Neural crest cell (in vitro differentiated cells): Measurements from ENCODE around the gene SNX20. TPM values are rescaled to one million over a fixed set of nuclear protein-coding genes. Genes with fewer than 3 reads are reported as not detected.

Source experiments
- DNase-seq: peaks from one replicate; pipeline ENCODE4 v3.0.0; 2021; ENCODE audit warnings: low read depth, mixed read lengths, low spot score
- H3K27ac Mint-ChIP-seq: one replicate; pipeline ENCODE4 v1.8.0; 2021; ENCODE audit warnings: mild to moderate bottlenecking, mixed read lengths; ENCODE audit not compliant: unreplicated experiment
- H3K27me3 Mint-ChIP-seq: 2 replicates; pipeline ENCODE4 v1.8.0; 2021; ENCODE audit warnings: low read depth, mild to moderate bottlenecking, mixed read lengths
- H3K36me3 Mint-ChIP-seq: 2 replicates; pipeline ENCODE4 v1.8.0; 2021; ENCODE audit warnings: low read depth, mild to moderate bottlenecking, mixed read lengths
- H3K4me1 Mint-ChIP-seq: 2 replicates; pipeline ENCODE4 v1.8.0; 2021; ENCODE audit warnings: mixed read lengths
- H3K4me3 Mint-ChIP-seq: one replicate; pipeline ENCODE4 v1.8.0; 2021; ENCODE audit warnings: mild to moderate bottlenecking, mixed read lengths
- H3K9me3 Mint-ChIP-seq: 2 replicates; pipeline ENCODE4 v1.8.0; 2021; ENCODE audit warnings: mixed read lengths
- total RNA-seq: library from RNA; stranded (reverse); gene quantifications from 2 replicates; pipeline ENCODE4 v1.2.1, GENCODE V29; 2021
- TF ChIP-seq, protein P1 (sequence below): fragments of 200-600 bp; sonication (generic); conservative IDR thresholded peaks from 2 replicates; pipeline ENCODE4 v1.5.0; 2021; ENCODE audit warnings: antibody characterized with exemption, mild to moderate bottlenecking

SNX20 gene
- total RNA-seq, 1 donor from 2014 or later: not detected

GRCh38 chr16:50677351-50677750 lies 3.8 kb downstream of the SNX20 start:
- H3K4me3 Mint-ChIP-seq: no peak overlapping the region
- H3K36me3 Mint-ChIP-seq: peaks cover 4% of the 10 kb centered on the region
- no peaks in the 10 kb centered on the region for H3K9me3 Mint-ChIP-seq
- no peak for DNase-seq
- H3K4me1 Mint-ChIP-seq: no peaks in the 10 kb centered on the region
- no peak overlapping the region for H3K27ac Mint-ChIP-seq
- no peaks in the 10 kb centered on the region for H3K27me3 Mint-ChIP-seq
- TF ChIP-seq, protein P1, sequence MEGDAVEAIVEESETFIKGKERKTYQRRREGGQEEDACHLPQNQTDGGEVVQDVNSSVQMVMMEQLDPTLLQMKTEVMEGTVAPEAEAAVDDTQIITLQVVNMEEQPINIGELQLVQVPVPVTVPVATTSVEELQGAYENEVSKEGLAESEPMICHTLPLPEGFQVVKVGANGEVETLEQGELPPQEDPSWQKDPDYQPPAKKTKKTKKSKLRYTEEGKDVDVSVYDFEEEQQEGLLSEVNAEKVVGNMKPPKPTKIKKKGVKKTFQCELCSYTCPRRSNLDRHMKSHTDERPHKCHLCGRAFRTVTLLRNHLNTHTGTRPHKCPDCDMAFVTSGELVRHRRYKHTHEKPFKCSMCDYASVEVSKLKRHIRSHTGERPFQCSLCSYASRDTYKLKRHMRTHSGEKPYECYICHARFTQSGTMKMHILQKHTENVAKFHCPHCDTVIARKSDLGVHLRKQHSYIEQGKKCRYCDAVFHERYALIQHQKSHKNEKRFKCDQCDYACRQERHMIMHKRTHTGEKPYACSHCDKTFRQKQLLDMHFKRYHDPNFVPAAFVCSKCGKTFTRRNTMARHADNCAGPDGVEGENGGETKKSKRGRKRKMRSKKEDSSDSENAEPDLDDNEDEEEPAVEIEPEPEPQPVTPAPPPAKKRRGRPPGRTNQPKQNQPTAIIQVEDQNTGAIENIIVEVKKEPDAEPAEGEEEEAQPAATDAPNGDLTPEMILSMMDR: peak; percentile 46

DNA sequence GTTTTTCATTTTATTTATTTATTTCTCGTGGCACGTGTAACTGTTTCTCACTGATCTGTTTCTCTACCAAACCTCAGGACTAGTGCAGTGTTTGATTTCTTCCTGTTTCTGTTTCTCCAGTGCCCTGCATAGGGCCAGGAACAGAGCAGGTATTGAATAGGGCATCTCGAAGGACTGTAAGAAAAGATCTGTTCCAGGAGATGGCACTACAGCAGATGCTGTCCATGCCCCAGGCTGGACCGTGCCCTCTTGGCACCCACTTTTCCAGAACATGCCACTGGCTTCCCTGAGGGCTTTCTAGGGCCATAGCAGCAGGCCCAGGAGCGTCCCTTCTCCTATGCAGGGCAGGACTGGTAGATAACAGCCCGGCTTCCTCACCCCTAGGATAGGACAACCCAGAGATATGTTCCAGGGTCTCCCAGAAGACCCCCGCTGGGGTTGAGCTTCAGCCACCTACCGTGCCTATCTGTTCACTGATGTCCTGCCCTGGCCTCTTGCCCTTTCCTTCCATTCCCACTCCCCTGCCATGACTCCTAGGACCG lies 4.4 kb downstream of the SNX20 start:
- H3K36me3 Mint-ChIP-seq: peaks cover 9% of the 10 kb centered on the region
- no peaks in the 10 kb centered on the region for H3K4me1 Mint-ChIP-seq
- H3K4me3 Mint-ChIP-seq: no peak overlapping the region
- no peak for DNase-seq
- TF ChIP-seq, protein P1: no peak
- no peak overlapping the region for H3K27ac Mint-ChIP-seq
- H3K27me3 Mint-ChIP-seq: no peaks in the 10 kb centered on the region
- H3K9me3 Mint-ChIP-seq: no peaks in the 10 kb centered on the region

DNA sequence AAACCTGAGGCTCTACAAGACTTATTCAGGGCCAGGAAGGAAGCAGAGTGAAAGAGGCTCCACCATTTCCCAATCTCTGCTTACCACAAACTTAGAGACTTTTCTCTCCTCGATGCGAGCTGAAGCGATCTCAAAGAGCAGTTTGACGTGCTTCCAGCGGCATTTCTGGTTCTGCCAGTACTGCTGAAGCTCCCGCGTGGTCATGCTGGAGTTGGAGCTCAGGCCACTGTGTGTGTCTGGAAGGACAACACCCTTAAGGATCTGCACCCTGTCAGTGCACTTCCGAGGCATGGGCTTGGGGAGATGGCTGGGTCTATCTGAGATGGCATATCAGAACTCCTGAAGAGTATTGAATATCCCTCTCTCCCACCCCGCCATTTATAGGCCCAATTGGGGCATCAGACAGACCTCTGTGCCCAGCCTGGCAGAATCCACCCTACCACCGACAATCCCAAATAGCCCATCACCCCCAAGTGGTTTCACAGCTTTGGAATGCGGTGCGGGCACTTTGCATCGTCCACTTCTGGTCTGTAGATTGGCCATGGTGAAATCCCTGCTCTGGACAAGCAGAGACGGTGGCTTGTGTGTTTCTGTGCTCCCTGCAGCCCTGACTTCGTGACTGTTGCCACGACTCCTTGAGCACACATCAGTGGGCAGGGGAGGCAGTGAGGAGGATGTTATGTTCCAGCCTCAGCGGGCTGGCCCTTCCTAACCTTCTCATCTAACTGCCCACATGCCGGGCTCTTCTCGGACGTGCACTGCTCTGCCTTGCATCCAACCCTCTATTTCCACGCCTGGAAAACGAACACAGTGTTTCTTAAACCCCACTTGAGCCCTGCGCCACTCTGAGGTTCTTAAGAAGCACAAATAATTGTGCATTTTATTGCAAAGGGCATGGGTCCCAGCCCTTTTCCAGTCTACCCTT lies 5.2 kb downstream of the SNX20 start:
- no peaks in the 10 kb centered on the region for H3K4me1 Mint-ChIP-seq
- no peaks in the 10 kb centered on the region for H3K27me3 Mint-ChIP-seq
- H3K36me3 Mint-ChIP-seq: peaks cover 14% of the 10 kb centered on the region
- TF ChIP-seq, protein P1: no peak
- H3K27ac Mint-ChIP-seq: no peak overlapping the region
- no peak for DNase-seq
- H3K4me3 Mint-ChIP-seq: no peak overlapping the region
- peaks cover 6% of the 10 kb centered on the region for H3K9me3 Mint-ChIP-seq

- H3K27me3 Mint-ChIP-seq: no peaks in the 10 kb centered on the region
- no peak overlapping the region for H3K4me3 Mint-ChIP-seq
- H3K4me1 Mint-ChIP-seq: no peaks in the 10 kb centered on the region
- H3K27ac Mint-ChIP-seq: no peak overlapping the region
- peaks cover 14% of the 10 kb centered on the region for H3K36me3 Mint-ChIP-seq
- peaks cover 6% of the 10 kb centered on the region for H3K9me3 Mint-ChIP-seq
- TF ChIP-seq, protein P1: no peak
- no peak for DNase-seq
Measured at GRCh38 chr16:50674831-50675230, 6.3 kb downstream of the SNX20 start.

GRCh38 chr16:50673496-50674275 lies 7.4 kb downstream of the SNX20 start:
- Mint-ChIP-seq H3K27ac (no peak overlapping the region), H3K36me3 (peaks cover 16% of the 10 kb centered on the region), H3K9me3 (peaks cover 6% of the 10 kb centered on the region)

More at GRCh38 chr16:50673496-50674275, 7.4 kb downstream of the SNX20 start:
- DNase-seq: no peak
- TF ChIP-seq, protein P1: no peak
- no peaks in the 10 kb centered on the region for H3K27me3 Mint-ChIP-seq
- H3K4me1 Mint-ChIP-seq: peaks cover 7% of the 10 kb centered on the region
- H3K4me3 Mint-ChIP-seq: no peak overlapping the region
